HG03045 (cell line): ENCODE measurements around the gene PLS3.

Source experiments
- ATAC-seq: cut with Tn5 transposase; IDR thresholded peaks from one replicate; pipeline ENCODE4 v1.9.1; 2021; ENCODE audit warnings: mild to moderate bottlenecking, moderate library complexity; ENCODE audit not compliant: unreplicated experiment

Gene PLS3

GRCh38 chrX:115565888-115566287 is 4.9 kb downstream of the PLS3 start:
- no peak for ATAC-seq

DNA sequence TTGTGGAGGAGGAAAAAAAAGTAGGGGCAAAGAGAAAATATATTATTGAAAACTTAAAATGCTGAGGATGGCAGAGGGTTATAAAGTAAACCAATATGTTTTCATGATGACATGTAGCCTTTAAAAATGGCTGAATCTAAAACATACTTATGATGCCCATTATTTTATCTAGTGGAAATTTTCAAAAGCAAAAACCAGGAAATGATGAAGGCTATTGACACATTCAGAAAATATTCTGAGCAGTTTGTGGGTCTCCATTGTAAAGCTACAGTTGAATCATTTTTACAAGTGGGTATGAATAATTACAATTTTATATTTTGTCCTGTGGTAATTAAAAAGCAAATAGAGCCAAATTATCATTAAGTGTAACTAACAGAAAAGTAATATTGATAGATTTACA is 10.7 kb downstream of the PLS3 start:
- ATAC-seq: no peak

GRCh38 chrX:115573185-115573584 is 12.2 kb downstream of the PLS3 start:
- ATAC-seq: no peak

GRCh38 chrX:115576676-115577075 is 15.7 kb downstream of the PLS3 start:
- no peak for ATAC-seq

- ATAC-seq: no peak
These were observed 18.4 kb downstream of the PLS3 start for GRCh38 chrX:115579327-115579726.

GRCh38 chrX:115579786-115580294 is 18.9 kb downstream of the PLS3 start:
- ATAC-seq: no peak

- ATAC-seq: no peak
These were observed 21.0 kb downstream of the PLS3 start for GRCh38 chrX:115581759-115582615.

- no peak for ATAC-seq
These were observed 21.9 kb downstream of the PLS3 start for GRCh38 chrX:115582616-115583495.

DNA sequence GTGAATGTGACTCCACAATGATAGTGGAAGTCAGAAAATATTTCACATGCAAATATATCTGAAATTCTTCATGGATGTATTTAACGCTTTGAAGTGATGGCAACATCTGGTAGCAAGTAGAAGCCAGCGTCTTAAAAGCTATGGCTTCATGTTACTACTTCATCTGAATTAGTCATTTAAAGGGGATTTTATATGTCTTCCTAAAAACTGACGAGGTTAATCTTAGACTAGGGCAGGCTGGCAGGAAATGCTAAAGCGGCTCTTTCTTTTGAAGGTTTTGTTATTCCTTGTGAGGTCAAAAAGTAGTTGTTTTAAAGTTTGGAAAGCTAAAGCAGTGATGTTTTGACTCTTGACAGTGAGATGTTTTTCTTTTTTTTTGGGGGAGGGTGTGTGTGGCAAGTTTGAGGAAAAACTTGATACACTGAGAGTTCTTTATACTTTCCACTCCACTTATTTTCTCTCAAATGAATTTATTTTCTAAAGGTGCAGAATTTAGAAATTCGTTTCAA is 22.6 kb downstream of the PLS3 start:
- no peak for ATAC-seq

DNA sequence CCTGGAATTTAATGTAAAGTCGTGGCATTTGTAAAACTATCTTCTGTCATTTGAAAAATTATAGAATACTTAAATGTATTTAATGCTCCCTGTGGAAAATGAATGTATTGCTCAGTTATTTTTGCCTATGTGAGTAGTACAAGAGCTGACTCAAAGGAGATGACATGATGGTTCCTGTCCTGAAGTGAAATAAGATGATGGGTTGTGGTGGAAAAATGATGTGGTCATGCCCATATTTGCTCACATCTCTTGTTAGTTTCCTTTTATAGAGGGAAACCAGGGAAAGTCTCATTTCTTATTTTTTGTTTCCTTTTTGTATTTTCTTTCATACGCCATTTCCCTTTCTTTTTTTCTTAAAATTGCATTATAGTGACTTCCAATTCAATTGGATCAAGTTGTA is 23.7 kb downstream of the PLS3 start:
- ATAC-seq: no peak

DNA sequence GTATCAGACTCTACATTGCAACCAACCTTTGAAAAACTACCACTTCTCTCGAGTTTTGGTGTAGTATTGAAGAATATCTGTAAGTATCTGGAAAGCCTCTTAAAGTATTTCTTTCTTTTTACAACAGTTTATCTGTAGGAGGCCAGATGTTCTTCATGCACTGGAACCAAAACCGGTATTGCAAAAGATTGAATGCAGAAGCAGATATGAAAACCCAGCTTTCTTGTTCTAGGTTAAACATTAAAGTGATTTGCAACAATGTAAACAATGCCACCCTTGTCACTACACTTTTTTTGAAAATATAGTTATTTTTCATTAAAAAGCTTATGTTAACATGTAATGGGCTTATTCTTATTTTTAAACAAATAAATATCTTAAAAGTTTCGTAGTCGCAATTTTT is 27.2 kb downstream of the PLS3 start:
- ATAC-seq: no peak

DNA sequence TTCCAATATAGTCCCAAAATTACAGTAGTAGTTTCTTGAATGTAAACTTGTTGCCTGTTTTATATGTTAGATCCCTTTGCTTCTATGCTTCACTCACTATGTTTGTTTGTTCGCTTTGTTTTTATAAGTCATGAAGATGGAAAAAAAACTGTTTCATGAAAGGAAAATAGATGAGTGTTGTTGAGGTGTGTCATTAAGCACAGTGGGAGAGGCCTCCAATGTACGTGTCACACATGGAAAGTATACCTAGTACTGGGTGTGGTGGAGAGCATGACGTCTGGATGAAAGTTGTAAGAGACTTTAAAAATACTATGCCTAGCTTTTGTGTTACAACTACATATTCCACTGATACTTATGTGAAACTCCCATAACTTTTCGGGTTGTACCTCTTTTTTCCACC is 28.4 kb downstream of the PLS3 start:
- no peak for ATAC-seq

GRCh38 chrX:115591420-115591819 is 30.4 kb downstream of the PLS3 start:
- no peak for ATAC-seq

DNA sequence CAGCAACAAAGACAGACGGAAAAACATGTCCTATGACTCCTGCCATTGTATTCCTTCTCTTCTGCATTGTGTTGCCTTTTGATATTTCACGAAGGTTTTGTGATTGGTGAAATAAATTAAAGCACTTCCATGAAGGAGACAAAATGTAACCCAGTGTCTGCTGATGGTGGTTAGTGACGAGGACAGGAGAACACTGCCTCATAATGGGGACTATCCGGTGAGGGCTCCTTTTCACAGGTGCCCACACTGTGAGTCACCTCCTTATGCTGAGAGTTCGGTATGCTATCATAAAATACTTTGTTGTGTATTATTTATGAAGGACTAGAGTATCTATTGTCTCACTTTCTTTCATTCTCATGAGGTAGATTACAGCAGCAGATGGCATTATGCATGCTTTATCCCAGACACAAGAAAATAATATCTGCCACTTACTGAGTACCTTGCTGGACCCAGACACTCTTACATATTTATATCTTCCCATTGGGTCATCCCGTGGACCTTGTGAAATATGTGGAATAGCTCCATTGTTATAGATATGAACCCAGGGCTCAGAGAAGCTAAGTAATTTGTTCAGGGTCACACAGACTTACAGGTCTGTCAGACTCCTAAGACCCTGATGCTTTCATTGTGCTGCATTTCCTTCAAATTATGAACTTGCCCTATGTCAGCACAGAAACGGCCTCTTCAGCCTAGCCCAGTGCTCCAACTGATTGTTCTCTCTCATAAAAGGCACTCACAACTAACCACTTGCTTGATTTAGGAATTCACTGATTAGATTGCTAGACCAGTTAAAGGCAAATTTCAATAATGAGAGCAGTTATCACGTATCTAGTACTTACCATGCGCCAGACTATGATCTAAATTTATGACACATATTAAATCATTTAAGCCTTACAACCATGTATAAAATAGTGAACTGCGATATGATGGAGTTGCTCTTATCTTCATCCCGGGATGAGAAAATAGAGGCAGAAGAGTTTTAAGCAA is 31.2 kb downstream of the PLS3 start:
- no peak for ATAC-seq

DNA sequence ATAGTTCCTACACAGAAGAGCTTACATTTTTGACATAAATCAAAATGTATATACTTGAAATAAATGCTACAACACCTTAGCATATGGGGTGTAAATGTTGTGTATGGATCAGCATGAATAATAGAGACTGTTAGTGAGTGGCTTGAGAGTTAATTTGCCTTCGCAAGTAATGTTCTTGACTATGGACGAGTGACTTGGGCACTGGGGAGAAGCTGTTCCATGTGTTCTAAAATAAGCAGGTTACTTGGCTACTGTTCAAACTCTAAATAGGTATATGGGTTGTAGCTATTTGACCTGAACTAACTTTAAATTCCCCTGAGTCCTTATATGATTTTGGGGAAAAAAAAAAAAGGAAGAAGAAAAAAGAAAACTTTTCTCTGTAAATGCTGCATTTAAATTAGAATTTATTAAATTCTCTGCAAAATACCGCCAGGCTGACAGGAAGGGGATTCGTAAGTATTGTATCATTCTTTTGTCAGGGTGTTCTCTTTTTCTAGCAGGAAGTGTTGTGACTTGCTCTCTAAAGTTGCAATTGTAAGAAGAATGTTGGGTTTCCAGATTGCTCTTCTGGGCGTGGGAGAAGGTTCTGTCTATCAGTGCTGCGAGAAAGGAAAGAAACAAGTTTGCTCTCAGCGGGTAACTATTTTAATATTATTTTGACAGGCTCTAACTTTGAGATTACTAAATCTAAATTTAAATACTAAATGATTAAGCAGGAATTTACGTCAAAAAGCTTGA is 32.2 kb downstream of the PLS3 start:
- no peak for ATAC-seq

GRCh38 chrX:115595049-115595448 is 34.1 kb downstream of the PLS3 start:
- ATAC-seq: no peak

DNA sequence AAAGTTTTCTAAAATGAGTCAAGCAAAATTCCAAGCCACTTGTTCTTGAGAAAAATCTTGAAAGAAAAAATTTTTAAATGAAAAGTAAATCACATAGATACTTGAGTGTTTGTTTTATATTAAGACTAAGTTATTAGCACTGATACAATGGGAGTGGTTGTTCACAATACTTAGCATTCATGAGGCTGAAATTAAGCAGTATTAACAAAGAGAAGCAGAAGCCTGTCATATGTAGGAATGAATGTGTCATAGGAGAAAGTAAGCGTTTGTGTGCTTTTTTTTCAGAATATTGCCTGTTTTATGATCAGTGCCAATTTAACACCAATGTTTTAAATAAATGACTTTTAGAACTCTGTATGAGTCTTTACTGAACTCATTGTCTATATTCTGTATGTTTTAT is 37.6 kb downstream of the PLS3 start:
- no peak for ATAC-seq

DNA sequence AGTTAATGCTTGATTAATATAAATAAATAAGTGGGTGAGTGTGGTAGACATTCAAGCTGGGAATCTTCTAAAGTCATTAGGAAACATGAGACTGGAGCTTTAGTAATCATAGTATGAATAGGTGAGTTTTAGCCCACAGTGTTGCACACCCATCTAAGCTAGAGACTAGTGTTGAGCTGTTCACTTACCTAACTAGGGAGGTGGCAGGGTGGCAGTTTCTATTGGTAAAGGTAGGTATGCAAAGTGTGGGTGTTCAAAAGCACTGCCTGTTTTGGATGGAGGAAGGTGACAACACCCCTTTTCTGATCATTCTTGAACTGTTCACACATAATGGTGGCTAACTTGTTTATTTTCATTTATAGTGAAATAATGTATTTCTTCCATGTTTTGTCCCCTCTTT is 41.3 kb downstream of the PLS3 start:
- no peak for ATAC-seq

GRCh38 chrX:115602729-115603389 is 41.9 kb downstream of the PLS3 start:
- ATAC-seq: no peak
